Endometrium (tissue), 2 donors: ENCODE measurements around the gene RNF223.
"Not testable (repeated sequence)": the region's sequence is repeated elsewhere in the genome, so short reads cannot be mapped to it uniquely, and the experiment has no call there.

ENCODE experiments used
- FAIRE-seq: peaks from 2 replicates; lab custom pipeline; 2012; peaks lifted over from hg19 to GRCh38; lab: Jason Lieb, UNC
- donor health status: control.
- donor health status: control.

Gene RNF223

DNA sequence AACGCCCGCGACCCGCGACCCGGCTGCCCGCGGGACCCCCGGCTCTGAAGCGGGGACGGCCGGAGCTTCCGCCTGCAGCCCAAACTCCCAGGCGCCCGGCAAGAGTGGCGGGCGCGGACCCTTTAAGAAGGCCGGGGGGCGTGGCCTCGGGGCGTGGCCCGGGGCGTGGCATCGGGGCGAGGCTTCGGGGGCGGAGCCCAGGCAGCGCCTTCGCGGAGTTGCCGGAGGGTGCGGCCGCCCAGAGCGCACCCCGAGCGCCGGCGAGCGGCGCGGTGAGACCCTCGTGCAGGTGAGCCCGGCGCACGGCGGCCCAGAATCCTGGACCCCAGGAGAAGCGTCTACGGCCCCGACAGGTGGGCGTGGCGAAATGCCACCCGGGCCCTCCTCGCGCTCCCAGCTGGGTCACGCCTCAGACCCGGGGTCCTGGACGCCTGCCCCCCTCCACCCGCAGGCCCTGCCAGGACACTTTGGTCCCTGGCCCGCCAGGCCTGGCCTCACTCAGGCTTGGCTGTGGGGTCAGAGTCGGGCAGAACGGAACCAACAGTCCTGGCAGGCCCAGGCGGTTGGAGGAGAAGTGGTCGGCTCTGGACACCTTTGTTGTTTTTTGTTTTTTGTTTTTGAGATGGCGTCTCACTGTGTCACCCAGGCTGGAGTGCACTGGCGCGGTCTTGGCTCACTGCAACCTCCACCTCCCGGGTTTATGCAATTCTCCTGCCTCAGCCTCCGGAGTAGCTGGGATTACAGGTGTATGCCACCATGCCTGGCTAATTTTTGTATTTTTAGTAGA, 14.4 kb downstream of the RNF223 start:
- no peak for FAIRE-seq

DNA sequence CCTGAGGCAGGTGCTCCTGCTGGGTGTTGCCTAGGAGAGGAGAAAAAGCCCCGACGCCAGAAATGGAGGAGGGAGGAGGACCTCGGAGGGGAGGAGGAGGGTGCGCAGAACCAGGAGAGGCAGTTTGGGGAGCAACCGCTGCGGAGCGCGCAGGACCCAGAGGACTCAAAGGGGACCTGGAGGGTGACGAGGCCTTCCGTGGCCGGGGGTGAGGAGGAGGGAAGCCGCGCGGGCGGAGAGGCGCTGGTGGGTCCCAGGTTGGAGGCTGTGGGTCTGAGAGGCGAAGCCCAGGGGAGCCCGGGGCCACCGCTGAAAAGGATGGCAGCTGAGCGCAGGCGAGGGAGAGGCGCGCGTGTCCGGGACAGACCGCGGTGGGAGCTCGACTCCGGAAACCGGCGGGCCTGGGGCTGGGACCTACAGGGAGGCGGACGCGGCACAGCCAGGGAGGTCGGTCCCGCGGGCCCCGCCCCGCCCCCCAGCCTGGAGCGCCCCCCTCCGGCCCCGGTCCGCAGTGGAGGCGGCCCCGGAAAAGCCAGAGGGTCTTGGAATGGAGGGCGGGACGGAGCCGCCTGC, 15.1 kb downstream of the RNF223 start:
- no peak for FAIRE-seq

DNA sequence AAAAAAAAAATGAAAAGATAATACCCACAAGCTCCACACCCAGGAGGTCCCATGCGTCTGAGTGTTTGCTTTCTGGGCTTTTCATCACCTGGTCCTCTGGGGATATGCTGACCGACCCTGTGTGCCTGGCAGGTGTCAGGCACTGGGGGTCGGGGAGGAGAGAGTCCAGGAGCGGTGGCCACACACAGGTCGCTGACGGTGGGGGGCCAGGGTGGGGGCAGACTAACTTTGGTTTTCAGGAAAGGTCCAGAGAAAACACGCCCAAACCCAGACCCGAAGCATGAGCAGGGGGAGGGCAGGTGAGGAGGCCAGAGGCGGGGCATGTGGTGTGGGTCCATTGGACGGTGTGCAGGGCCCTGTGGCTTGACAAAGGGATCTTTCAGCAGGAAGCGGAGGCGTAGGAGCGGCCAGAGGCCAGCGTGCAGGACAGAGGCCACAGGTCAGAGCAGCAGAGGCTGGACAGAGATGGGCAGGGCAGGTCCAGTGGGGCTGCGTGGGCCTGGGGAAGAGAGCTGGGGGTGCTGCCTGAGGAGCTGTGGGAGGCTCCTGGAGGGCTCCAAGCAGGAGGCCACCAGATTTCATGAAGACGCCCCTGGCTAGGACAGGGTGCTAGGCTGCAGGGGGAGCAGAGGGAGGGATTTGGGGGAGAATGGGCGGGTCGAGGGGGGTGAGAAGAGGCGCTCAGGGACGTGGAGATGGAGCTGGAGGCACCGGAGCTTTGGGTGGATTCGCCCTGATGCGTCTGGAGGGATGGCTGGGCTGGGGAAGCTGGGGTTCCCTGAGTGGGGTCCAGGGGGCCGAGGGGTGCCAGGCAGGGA, 15.8 kb downstream of the RNF223 start:
- no peak for FAIRE-seq

DNA sequence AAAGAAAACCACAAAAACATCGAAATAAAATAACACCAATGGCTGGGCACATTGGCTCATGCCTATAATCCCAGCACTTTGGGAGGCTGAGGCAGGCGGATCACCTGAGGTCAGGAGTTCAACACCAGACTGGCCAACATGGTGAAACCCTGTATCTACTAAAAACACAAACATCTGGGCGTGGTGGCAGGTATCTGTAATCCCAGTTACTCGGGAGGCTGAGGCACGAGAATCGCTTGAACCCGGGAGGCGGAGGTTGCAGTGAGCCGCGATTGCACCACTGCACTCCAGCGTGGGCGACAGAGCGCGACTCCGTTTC, 16.4 kb downstream of the RNF223 start:
- FAIRE-seq: not testable (repeated sequence)

DNA sequence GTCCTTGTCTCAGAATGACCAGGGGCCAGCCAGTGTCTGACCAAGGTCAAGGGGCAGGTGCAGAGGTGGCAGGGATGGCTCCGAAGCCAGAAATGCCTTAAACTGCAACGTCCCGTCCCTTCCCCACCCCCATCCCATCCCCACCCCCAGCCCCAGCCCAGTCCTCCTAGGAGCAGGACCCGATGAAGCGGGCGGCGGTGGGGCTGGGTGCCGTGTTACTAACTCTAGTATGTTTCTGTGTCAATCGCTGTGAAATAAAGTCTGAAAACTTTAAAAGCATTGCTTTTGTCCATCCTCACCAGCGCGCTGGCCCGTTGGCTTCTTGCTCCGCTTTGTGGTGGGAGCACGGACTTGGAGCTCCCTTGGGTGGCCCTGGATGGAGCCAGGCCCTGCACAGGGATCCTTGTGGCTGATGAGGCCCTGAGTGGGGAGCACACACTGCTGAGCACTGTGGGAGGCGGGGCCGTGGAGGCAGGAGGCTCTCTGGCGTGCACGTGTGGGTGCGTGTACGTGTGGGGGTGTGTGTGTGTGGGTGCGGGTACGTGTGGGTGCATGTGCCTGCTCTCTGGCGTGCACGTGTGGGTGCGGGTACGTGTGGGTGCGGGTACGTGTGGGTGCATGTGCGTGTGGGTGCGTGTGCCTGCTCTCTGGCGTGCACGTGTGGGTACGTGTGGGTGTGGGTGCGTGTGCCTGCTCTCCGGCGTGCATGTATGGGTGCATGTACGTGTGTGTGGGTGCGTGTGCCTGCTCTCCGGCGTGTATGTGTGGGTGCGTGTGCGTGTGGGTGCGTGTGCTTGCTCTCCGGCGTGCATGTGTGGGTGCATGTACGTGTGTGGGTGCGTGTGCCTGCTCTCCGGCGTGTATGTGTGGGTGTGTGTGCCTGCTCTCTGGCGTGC, 18.0 kb downstream of the RNF223 start:
- FAIRE-seq: no peak

DNA sequence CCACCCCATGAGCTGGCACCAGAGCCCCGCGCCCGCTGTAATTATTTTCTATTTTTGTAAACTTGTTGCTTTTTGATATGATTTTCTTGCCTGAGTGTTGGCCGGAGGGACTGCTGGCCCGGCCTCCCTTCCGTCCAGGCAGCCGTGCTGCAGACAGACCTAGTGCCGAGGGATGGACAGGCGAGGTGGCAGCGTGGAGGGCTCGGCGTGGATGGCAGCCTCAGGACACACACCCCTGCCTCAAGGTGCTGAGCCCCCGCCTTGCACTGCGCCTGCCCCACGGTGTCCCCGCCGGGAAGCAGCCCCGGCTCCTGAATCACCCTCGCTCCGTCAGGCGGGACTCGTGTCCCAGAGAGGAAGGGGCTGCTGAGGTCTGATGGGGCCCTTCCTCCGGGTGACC, 19.1 kb downstream of the RNF223 start:
- no peak for FAIRE-seq

DNA sequence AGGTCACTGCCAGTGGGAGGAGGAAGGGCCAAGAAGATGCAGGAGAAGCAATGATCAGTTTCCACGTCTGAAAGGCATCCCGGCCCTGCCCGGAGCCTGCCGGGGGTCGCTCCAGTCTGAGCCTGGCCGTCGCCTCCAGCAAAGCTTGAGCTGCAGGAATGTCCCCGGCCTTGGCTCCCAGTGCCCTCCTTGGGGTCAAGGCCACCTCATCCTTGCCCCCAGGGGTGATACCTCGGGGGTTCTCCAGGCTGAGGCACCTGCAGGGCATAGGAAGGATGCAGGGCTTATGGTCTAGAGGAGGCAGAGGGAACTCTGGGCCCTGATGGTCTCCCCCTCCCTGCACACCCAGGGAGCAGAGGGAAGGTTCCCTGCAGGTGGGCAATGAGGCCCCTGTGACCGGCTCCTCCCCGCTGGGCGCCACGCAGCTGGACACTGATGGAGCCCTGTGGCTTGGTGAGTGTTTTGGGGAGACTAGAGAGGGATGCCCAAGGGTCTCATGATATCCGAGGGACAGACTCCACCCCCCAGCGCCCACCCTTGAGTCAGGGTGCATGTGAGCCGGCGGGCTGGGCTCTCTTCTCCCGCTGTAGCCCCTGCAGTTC, 19.9 kb downstream of the RNF223 start:
- FAIRE-seq: no peak

DNA sequence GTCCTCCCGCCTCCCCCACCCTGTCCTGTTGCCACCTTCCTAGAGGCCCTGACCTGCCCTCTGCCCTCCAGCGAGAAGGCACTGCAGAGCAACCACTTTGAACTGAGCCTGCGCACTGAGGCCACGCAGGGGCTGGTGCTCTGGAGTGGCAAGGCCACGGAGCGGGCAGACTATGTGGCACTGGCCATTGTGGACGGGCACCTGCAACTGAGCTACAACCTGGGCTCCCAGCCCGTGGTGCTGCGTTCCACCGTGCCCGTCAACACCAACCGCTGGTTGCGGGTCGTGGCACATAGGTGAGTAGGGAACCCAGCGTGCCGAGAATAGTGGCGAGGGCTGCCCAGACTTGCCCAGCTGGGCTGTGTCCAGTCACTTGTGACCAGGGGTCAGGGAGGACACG, 20.4 kb downstream of the RNF223 start:
- no peak for FAIRE-seq

DNA sequence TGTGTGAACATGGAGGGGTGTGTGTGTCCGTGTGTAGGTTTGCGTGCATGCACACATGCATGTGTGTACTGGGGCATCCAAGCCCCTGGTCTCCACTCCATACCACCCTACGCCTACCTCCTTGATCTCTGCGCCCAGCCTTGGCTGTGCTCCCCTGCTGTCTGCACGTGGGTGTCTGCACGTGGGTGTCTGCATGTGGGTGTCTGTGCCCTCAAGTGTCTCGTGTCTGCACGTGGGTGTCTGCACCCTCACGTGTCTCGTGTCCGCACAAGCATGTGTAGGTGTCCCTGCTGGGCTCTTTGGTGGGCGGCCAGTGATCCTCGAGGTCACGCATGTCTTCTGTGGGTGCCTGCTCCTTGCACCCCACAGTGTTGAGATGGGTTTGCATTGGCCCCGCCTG, 21.1 kb downstream of the RNF223 start:
- no peak for FAIRE-seq

DNA sequence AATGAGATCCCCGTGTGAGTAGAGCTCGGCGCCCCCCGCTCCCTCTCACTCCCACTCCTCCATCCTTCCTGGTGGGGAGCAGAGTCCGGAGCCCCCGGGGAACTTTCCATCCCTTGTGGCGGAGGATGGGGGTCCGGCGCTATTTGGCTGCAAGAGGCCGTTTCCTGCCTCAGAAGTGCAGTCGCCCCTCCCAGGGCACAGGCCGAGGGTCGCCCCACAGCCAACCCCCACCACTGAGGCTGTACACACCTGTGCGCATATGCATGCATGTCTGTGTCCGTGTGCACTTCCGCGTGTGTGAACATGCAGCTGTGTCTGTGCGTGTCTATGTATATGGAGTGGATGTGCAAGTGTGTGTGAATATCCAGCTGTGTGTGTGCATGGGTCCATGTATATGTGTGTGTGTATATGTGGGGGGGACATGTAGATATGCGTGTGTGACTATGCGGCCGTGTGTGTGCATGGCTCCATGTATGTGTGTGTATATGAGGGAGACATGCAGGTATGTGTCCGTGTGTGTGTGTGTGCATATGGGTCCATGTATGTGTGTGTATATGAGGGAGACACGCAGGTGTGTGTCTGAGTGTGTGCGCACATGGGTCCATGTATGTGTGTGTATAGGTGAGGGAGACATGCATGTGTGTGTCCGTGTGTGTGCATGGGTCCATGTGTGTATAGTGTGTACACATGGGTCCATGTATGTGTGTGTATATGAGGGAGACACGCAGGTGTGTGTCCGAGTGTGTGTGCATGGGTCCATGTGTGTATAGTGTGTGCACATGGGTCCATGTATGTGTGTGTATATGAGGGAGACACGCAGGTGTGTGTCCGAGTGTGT, 21.9 kb downstream of the RNF223 start:
- FAIRE-seq: no peak

DNA sequence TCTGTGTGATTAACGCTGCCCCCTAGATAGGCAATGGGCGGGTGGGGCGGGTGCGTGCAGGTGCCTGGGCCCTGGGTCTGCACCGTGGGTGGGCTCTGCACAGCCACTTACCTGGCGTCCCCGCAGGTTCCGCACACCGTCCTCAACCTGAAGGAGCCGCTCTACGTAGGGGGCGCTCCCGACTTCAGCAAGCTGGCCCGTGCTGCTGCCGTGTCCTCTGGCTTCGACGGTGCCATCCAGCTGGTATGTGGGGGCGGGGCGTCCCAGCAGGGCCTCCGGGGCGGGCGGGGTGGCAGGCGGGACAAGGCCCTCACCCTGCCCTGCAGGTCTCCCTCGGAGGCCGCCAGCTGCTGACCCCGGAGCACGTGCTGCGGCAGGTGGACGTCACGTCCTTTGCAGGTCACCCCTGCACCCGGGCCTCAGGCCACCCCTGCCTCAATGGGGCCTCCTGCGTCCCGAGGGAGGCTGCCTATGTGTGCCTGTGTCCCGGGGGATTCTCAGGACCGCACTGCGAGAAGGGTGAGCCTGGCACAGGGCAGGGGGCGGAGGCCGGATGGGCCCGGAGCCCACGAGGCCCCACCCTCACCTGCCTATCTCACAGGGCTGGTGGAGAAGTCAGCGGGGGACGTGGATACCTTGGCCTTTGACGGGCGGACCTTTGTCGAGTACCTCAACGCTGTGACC, 22.8 kb downstream of the RNF223 start:
- no peak for FAIRE-seq

DNA sequence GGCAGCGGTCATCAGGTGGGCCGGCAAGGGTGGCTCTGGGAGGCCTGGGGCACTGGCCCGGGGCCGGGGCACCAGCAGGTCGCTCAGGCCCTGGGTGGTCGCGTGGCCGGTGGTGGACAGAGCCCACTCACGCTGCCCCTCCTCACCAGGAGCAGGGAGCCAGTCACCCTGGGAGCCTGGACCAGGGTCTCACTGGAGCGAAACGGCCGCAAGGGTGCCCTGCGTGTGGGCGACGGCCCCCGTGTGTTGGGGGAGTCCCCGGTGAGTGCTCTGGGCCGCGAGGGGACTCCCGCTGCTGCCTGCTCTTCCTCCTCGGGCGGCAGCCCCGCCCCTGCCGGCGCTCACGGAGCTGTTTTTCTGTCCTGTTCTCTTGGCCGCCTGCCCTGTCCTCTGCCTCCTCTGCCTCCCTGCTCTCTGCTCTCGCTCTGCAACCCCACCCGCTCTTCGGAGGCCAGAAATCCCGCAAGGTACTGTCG, 23.5 kb downstream of the RNF223 start:
- no peak for FAIRE-seq

DNA sequence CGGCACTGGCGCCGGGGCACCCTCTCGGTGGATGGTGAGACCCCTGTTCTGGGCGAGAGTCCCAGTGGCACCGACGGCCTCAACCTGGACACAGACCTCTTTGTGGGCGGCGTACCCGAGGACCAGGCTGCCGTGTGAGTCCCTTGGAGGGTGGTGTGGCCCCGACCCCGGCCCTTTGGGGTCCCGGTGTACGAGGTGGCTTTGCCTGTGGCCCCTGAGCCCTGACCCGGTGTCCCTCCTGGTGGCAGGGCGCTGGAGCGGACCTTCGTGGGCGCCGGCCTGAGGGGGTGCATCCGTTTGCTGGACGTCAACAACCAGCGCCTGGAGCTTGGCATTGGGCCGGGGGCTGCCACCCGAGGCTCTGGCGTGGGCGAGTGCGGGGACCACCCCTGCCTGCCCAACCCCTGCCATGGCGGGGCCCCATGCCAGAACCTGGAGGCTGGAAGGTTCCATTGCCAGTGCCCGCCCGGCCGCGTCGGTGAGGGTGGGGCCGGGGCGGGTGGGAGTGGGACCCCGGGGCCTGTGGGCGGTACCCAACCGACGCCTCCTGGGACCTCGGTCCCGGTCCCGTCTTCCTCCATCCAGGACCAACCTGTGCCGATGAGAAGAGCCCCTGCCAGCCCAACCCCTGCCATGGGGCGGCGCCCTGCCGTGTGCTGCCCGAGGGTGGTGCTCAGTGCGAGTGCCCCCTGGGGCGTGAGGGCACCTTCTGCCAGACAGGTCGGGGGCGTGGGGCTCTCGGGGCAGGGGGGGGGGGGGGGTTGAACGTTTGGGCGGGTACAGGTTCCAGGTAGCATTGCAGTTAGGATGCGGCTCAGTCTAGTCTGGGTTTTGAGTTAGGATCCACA, 24.6 kb downstream of the RNF223 start:
- no peak for FAIRE-seq

DNA sequence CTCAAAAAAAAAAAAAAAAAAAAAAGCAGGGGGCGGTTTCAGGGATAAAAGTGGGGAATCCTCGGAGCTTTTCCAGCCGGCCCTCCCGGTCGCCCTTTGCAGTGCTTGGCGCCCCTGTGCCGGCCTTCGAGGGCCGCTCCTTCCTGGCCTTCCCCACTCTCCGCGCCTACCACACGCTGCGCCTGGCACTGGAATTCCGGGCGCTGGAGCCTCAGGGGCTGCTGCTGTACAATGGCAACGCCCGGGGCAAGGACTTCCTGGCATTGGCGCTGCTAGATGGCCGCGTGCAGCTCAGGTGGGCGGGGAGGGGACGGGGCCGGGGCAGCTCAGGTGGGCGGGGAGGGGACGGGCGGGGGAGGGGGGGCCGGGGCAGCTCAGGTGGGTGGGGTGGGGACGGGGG, 25.3 kb downstream of the RNF223 start:
- no peak for FAIRE-seq

DNA sequence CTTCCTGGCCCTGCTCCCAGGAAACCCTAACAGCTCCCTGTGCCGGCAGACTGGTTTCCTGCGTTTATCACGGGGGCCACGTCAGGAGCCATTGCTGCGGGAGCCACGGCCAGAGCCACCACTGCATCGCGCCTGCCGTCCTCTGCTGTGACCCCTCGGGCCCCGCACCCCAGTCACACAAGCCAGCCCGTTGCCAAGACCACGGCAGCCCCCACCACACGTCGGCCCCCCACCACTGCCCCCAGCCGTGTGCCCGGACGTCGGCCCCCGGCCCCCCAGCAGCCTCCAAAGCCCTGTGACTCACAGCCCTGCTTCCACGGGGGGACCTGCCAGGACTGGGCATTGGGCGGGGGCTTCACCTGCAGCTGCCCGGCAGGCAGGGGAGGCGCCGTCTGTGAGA, 26.1 kb downstream of the RNF223 start:
- FAIRE-seq: no peak

DNA sequence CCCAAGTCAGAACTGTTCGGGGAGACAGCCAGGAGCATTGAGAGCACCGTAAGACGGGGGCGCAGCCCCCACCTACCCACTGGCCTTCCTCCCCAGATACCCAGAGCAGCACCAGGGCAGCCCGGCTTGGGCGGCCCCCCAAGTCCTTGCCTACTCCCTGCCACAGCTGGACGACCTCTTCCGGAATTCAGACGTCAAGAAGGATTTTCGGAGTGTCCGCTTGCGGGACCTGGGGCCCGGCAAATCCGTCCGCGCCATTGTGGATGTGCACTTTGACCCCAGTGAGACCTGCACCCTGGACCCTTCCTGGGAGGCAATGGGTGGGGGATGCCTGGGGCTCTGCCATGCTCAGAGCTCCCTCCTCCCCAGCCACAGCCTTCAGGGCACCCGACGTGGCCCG, 26.7 kb downstream of the RNF223 start:
- FAIRE-seq: no peak

DNA sequence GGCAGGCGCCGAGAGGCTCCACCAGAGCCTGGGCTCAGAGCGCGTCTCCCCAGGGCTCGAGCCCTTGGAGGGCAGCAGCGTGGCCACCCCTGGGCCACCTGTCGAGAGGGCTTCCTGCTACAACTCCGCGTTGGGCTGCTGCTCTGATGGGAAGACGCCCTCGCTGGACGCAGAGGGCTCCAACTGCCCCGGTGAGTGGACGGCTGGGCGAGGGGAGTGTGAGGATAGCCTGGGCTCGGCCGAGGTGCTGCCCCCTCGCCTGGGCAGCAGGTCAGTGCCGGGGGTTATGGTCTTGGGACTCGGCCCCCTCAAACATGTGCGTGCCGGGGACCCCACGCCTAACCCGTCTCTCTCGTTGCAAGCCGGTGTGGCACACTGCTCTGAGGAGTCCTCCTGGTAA, 27.3 kb downstream of the RNF223 start:
- FAIRE-seq: no peak

DNA sequence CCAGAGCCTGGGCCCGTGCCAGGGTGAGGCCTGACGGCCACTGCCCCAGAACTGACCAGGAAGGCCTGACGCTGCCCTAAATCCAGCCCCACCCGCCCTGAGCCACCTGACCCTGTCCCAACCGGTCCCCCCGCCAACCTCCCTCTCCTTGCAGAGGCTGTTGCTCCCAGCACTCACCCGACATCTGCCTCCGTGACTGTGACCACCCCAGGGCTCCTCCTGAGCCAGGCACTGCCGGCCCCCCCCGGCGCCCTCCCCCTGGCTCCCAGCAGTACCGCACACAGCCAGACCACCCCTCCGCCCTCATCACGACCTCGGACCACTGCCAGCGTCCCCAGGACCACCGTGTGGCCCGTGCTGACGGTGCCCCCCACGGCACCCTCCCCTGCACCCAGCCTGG, 27.9 kb downstream of the RNF223 start:
- FAIRE-seq: no peak

DNA sequence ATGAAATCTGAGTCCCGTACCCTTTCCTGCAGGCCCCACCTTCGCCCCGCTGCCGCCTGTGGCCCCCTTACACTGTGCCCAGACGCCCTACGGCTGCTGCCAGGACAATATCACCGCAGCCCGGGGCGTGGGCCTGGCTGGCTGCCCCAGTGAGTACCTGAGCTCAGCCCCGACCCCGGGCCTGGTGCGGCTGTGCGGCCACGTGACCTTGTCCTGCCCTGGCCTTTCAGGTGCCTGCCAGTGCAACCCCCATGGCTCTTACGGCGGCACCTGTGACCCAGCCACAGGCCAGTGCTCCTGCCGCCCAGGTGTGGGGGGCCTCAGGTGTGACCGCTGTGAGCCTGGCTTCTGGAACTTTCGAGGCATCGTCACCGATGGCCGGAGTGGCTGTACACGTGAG, 29.0 kb downstream of the RNF223 start:
- no peak for FAIRE-seq
